IPS-11a (cell line): ENCODE measurements around the gene GET3.
"Not testable (repeated sequence)": the region's sequence is repeated elsewhere in the genome, so short reads cannot be mapped to it uniquely, and the experiment has no call there.

Source experiments
- H3K4me3 ChIP-seq: one replicate; pipeline ENCODE4 v1.5.1; 2013; ENCODE audit warnings: low read depth, low read length, control low read depth

The GET3 gene

GRCh38 chr19:12715102-12715501 lies 22.2 kb upstream of the GET3 start:
- H3K4me3 ChIP-seq: no peak overlapping the region

GRCh38 chr19:12715929-12716328 lies 21.4 kb upstream of the GET3 start:
- H3K4me3 ChIP-seq: no peak overlapping the region

GRCh38 chr19:12720296-12720695 lies 17.0 kb upstream of the GET3 start:
- no peak overlapping the region for H3K4me3 ChIP-seq

GRCh38 chr19:12720851-12721655 lies 16.2 kb upstream of the GET3 start:
- H3K4me3 ChIP-seq: peak overlapping the region; percentile 89

- peak overlapping the region; percentile 89 for H3K4me3 ChIP-seq
Measured at GRCh38 chr19:12721656-12722565, 15.4 kb upstream of the GET3 start.

- peak overlapping the region; percentile 89 for H3K4me3 ChIP-seq
Measured at GRCh38 chr19:12722566-12723380, 14.5 kb upstream of the GET3 start.

GRCh38 chr19:12723381-12723640 lies 14.0 kb upstream of the GET3 start:
- H3K4me3 ChIP-seq: peak overlapping the region; percentile 89

- H3K4me3 ChIP-seq: peak within 1 kb of the TSS; percentile 89
Measured at GRCh38 chr19:12723641-12724426, 13.5 kb upstream of the GET3 start, which contains the start of gene TNPO2. Gene TNPO2, minus strand, starts transcription at chr19:12723932. Its CDS starts 2,955 bp downstream, at chr19:12720977.

- H3K4me3 ChIP-seq: not testable (repeated sequence)
Measured at GRCh38 chr19:12725612-12726011, 11.7 kb upstream of the GET3 start.

- H3K4me3 ChIP-seq: no peak overlapping the region
Measured at GRCh38 chr19:12726988-12727316, 10.3 kb upstream of the GET3 start.

GRCh38 chr19:12727745-12728433 lies 9.4 kb upstream of the GET3 start:
- no peak overlapping the region for H3K4me3 ChIP-seq

GRCh38 chr19:12730064-12730463 lies 7.2 kb upstream of the GET3 start:
- no peak overlapping the region for H3K4me3 ChIP-seq

- H3K4me3 ChIP-seq: no peak overlapping the region
Measured at GRCh38 chr19:12731337-12731736, 6.0 kb upstream of the GET3 start.

GRCh38 chr19:12733369-12734214 lies 3.7 kb upstream of the GET3 start:
- peak overlapping the region; percentile 93 for H3K4me3 ChIP-seq

- peak overlapping the region; percentile 92 for H3K4me3 ChIP-seq
Measured at GRCh38 chr19:12737835-12738351, 596 bp downstream of the GET3 start.

- H3K4me3 ChIP-seq: no peak overlapping the region
Measured at GRCh38 chr19:12745166-12745897, 8.0 kb downstream of the GET3 start.

GRCh38 chr19:12748489-12748888 lies 11.2 kb downstream of the GET3 start:
- no peak overlapping the region for H3K4me3 ChIP-seq

- no peak overlapping the region for H3K4me3 ChIP-seq
Measured at GRCh38 chr19:12749938-12750521, 12.7 kb downstream of the GET3 start.
